NCI-H524 treated with DMSO at 0.1 percent for 48 hours (cell line): ENCODE results near the gene ATF6.
"Not testable (repeated sequence)": the region's sequence is repeated elsewhere in the genome, so short reads cannot be mapped to it uniquely, and the experiment has no call there.

ENCODE experiments used
- DNase-seq: peaks from one replicate; lab custom pipeline; 2025; lab: John Stamatoyannopoulos, UW

Gene ATF6

DNA sequence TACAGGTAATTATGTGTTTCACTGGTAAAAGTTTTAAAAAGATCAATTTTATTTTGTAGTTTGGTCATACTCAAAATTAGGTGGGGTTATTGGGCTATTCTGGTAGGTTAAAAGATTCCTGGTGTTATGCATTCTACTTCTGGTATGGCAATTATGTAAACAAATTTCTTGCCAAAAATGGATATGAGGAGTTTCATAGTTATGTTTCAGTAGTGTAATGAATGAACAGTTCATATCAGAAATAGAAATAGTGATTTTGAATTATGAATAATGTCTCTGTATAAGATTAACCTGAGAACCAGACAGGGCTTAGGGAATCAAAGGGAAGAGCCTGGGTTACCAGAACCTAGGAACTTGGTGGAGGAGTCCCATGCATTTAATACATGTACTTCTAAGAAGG is 15.9 kb downstream of the ATF6 start:
- DNase-seq, result no peak

DNA sequence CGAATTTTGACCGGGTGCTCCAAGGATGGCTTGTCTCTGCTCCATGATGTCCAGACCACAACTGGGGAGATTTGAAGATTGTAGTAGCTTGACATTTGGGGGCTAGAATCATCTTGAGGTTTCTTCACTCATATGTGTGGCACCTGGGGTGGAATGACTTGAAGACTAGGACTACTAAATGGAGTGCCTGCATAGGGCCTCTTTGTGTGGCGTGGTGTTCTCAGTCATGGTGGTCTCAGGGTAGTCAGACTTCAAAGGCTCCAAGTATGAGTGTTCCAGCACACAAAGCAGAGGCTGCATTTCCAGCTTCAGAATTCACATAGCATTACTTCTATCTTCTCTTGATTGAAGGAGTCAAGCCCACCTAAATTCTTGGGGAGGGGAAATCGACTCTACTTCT is 16.8 kb downstream of the ATF6 start:
- DNase-seq, result no peak

DNA sequence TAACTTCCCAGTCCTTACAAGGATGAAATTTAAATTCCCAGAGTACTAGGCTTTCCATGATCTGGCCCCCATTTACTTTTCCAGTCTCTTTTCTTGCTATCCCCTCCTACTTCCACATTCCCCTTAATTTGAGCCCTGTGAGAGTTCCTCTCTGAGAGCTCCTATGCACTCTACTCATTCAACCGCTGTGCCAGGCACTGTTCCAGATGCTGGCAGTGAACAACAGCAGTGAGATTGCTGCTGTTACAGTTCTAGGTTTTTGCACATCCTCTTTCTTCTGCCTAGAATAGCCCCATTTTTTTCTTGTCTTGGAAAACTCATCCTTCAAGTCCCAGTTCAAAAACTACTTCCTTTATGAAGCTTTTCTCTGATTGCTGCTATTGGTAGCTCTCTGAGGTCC is 18.8 kb downstream of the ATF6 start:
- no peak for DNase-seq

DNA sequence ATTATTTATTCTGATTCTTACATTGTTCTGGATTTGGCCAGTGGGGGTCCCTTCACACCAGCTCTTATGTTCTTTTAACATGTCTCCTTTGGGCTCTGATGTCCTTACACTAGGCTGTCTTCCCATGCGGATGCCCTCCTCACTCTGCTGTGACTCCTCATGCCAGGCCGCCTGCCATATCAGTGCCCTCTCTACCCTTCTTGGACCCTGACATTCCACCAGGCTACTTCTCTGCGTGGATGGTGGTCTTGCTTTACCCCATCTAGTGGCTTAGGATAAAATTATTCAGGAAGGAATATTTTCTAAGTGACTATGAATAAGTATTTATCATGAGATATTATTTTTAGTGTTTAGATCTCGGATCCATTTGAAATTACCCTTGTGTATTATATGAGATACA is 21.2 kb downstream of the ATF6 start:
- DNase-seq, result no peak

DNA sequence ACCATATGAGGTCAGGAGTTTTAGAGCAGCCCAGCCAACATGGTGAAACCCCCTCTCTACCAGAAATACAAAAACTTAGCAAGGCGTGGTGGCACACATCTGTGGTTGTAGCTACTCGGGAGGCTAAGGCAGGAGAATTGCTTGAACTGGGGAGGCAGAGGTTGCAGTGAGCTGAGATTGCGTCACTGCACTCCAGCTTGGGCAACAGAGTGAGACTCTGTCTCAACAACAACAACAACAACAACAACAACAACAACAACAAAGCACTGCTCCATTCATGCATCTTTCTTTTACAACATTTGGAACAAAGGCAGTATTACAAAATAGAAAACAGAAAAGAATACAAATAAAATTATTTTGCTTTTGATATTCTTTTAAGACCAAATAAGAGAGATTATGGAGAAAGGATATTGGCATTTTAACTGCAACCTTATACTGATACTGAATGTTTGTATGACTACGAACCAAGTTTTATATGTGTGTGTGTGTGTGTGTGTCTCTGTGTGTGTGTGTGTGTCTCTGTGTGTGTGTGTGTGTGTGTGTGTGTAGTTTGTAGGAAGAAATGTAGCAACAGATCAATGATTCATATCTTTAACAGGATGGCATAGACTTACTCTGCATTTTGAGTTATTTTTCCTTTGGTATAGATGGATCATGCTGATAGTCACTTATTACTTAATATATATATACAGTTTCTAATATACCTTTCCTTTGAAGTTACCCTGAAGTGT is 24.6 kb downstream of the ATF6 start:
- DNase-seq, result no peak

DNA sequence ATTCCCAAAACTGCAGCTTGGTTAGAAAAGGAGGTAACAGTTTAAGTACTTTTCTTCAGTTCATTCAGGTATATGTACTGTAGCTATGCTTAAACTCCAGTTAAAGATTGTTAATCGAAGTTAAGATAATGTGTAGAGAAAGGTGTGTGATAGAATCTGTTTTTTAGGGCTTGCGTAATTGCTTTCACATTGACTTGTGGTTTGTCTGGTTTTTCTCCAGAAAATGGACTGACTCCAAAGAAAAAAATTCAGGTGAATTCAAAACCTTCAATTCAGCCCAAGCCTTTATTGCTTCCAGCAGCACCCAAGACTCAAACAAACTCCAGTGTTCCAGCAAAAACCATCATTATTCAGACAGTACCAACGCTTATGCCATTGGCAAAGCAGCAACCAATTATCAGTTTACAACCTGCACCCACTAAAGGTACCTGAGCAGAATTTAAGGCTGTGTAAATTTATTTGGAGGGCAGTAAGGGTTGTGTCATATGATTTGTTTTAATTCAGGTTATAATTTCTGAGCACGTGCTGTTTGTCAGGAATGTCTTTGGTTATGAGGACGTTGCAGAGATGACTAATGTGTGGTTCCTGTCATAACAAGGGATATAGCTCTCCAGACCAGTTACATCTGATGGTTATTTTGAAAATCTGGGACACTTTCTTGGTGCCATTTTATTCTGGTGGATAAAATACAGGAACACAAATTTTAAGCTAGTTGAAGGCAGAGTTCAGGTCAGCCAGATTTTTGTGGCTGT is 26.0 kb downstream of the ATF6 start:
- no peak for DNase-seq

DNA sequence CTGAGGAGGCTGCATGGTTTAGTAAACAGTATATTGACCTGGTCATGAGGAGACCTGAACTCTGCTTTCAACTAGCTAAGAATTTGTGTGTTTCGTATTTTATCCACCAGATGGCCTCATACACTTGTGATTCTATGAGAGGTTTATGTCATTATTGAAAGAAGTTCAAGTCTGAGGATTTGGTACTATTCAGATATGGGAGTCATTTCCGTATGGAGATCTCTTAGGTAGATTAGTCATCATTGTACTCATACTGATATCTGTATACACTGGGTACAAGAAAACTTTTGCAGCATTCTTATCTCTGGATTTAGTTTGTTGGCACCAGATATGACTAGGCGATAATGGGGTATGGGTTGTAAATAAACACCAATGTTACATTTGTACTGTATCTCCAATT is 26.6 kb downstream of the ATF6 start:
- peak; percentile 17 for DNase-seq

DNA sequence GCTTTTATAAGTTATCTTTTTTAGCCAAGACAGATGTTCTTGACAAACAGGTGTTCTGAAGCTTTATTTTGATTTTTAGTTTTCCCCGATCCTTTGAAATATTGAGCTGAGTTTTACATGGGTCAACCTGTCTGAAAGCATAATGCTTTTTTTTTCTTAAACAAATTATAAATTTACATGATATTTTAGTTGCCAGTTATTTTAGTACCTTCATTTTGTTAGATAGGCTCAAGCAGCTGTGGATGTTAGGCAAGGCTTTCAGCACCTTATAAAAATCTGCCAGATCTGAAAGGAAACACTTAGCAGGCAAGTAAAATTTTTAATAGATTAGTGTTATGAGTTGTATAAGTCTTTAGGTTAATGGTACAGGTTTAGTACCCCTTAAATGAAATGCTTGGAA is 33.7 kb downstream of the ATF6 start:
- no peak for DNase-seq

DNA sequence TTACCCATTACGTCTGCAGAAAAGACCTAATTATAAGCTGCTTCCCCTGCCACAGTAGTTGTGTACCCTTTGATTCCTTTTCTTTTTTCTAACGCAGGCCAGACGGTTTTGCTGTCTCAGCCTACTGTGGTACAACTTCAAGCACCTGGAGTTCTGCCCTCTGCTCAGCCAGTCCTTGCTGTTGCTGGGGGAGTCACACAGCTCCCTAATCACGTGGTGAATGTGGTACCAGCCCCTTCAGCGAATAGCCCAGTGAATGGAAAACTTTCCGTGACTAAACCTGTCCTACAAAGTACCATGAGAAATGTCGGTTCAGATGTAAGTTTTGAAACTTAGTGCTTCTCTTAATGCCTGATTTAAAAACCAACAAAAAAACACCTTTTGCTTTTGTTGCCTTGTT is 35.8 kb downstream of the ATF6 start:
- DNase-seq, result no peak

DNA sequence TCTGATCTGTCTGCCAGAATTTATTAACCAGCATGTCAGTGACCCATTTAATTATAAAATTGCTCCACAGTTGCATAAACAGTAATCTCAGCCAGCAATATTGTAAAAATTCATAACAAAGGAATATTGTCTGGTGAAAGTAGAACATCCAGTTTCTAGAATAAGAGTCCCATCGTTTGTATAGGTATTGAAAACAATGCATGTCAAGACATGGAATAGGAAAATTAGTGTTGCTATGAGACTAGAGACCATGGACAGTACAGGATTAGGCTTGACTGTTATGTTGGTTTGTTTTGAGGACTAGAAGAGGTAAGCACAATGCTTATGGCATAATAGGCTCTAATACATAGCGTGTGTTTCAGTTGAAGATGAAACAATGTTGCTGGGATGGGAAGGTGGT is 37.1 kb downstream of the ATF6 start:
- no peak for DNase-seq

DNA sequence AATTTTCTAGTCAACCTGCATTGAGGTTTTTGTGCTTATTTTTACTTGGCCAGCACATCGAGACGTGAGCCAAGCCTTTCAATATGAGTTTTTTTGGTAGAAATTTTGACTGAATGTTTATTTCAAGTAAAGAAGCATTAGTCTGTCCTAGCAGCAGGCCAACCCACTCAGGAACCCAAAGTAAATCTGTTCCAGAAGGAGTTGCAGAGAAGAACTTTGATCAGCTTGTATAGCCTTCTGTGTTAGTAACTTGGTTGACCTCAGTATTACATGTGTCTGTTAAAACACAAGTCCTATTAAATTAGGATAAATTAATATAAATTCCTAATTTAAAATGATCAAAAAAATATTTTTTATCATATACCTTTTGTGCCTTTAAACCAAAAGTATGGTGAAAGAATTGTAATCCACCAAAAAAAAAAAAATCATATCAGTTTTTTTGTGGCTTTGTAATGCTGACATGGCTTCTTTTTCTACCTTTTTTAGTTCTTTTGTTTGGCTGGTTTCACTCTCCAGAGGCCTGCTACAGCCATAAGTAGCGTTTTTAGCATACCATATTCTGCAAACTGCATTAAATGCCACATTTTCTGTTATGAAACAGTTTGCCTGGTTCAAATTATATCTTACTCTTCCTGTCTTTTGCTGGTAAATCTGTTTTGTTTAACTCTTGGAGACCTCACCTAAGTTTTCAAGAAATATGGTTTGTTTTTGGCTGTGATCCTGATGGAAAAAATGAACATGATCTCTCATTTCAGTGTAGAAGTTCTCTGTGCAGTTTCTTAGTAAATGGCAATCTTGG is 39.5 kb downstream of the ATF6 start:
- DNase-seq, result no peak

DNA sequence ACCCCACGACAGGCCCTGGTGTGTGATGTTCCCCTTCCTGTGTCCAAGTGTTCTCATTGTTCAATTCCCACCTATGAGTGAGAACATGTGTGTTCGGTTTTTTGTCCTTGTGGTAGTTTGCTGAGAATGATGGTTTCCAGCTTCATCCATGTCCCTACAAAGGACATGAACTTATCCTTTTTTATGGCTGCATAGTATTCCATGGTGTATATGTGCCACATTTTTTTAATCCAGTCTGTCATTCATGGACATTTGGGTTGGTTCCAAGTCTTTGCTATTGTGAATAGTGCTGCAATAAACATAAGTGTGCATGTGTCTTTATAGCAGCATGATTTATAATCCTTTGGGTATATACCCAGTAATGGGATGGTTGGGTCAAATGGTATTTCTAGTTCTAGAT is 43.1 kb downstream of the ATF6 start:
- DNase-seq, result not testable (repeated sequence)

DNA sequence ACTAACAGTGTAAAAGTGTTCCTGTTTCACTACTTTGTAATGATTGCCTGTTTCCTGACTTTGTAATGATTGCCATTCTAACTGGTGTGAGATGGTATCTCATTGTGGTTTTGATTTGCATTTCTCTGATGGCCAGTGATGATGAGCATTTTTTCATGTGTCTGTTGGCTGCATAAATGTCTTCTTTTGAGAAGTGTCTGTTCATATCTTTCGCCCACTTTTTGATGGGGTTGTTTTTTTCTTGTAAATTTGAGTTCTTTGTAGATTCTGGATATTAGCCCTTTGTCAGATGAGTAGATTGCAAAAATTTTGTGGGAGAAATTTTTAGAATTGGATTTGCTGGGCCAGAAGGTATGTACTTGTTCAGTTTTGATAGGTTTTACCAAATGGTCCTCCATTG is 43.5 kb downstream of the ATF6 start:
- not testable (repeated sequence) for DNase-seq

DNA sequence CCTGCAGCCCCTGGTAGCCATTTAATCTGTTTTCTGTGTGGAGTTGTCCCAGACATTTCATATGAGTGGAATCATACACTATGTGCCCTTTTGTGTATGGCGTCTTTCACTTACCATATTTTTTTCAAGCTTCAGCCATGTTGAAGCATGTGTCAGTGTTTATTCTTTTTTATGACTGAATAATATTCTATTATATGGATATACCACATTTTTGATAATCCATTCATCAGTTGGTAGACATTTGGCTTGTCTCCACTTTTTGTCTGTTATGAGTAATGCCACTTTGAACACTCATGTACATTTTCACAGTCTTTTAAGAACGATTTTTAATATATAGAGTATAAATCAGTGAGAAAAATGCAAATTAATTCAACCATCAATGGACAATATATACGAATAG is 44.7 kb downstream of the ATF6 start:
- no peak for DNase-seq

DNA sequence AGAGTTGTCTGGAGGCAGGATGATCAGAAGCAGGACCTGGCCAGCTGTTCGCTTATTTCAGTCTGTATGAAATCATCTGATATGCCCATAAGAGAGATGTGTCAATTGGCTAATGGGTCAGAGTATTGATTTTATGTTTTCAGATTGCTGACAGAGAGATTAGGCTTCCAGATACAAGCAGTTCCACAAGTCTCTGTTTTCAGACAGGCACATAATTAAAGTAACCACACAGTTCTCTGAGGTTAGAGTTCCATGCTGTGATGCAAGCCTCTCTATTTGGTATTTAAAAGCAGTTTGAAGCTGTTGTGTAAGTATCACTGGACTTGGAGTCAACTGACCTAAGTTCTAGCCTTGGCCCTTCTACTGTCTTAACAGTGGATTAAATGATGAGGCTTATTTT is 50.1 kb downstream of the ATF6 start:
- DNase-seq, result no peak

DNA sequence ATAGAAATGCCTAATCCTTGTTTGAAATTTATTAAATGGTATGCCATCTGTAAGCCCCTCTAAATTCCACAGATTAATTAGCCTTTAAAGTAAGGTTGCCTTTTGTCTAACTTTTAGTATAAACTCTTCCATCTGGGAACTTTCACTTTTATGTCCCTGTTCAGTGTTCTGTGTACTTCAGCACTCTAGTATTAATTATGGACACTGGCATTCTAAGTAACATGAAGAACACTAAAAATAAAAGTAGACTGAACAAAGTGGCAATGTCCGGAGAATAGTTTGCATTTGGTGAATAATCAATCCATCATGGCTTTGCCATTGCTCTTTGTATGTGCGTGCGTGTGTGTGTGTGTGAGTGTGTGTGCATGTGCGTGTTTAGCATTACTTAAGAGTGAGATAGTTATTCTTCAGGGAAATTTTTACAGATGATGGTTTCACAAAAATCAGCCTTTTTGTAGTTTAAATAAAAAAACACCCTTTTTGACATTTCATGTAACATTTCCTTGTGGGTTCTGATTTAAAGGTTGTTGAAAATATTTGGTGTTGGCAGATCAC is 51.1 kb downstream of the ATF6 start:
- DNase-seq, result no peak

DNA sequence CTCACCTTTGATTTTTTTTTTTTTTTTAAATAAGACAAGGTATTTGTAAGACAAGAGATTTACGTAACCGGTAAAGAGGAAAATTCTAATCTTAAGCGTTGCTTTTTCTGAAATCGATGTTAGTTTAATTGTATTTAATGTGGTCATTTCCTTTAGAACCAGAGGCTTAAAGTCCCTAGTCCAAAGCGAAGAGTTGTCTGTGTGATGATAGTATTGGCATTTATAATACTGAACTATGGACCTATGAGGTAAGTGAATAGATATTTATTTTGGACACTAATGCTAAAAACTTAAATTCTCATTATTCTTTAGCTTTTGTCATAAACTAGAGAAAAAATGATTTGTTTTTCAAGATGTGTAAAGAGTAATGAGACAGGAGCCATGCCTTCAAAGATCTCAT is 54.8 kb downstream of the ATF6 start:
- no peak for DNase-seq

DNA sequence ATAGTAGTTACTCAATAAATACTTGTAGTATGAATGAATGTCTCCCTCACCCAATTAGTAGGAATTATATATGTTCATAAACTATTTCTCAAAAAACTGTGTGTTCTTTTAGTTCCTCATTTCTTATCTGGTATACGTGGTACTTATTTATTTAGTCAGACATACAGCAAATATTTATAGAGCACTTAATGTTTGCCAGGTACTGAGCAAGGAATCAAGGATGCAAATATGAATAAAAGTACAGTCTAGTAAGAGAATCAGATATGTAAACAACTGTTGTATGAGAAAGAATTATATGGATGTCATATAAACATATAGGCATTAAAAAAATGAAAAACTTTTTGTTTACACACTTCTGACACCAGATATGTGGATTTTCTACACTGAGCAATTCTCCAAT is 58.5 kb downstream of the ATF6 start:
- DNase-seq, result no peak

DNA sequence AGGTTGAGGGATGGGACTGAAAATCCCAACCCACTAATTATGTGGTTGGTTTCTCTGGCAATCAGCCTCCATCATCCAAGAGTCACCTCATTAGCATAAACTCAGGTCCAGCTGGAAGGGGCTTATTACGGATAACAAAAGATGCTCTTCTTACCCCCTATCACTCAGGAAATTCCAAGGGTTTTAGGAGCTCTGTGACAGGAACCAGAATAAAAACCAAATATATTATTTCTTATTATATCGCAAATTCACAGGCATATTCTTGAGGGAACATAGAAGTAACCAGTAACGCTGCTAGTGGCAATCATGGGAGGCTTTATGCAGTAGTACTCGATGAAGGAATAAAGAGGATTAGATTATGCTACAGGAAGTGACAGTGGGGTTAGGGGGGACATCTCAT is 59.7 kb downstream of the ATF6 start:
- DNase-seq, result no peak

DNA sequence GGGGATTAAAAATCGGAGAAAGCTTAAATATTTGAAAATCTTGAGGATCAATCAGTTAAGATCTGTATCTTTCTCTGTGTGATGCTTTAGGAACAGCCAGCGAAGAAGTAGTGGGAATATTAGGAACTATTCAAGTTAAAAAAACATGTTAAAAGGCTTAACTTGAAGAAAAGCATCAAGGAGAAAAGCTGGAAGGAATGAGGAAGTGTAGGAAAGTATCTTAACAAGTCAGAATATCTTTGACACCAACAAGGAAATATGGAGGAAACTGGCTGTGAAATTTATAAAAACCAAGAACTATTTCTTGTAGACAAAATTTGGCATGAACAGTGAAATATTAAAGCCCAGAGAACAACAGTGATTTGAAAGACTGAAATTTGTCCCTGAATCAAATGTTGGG is 60.4 kb downstream of the ATF6 start:
- no peak for DNase-seq

DNA sequence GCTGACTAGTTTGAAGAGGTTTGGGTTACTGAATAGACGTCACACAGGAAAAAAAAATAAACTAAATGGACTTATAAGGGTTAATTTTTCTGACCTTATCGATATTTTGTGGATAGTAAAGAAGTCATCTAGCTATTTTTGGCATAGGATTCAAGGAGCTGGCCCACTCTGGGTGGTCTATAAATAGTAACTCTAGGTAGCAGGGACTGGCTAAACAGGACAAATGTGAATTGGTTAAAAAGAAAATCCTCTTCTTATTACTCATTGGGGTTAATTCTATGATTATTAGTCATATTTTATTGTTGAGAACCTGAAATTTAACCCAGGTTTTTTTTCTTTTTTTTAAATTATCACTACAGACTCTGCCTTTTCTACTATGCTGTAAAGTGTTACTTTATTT is 61.7 kb downstream of the ATF6 start:
- no peak for DNase-seq

DNA sequence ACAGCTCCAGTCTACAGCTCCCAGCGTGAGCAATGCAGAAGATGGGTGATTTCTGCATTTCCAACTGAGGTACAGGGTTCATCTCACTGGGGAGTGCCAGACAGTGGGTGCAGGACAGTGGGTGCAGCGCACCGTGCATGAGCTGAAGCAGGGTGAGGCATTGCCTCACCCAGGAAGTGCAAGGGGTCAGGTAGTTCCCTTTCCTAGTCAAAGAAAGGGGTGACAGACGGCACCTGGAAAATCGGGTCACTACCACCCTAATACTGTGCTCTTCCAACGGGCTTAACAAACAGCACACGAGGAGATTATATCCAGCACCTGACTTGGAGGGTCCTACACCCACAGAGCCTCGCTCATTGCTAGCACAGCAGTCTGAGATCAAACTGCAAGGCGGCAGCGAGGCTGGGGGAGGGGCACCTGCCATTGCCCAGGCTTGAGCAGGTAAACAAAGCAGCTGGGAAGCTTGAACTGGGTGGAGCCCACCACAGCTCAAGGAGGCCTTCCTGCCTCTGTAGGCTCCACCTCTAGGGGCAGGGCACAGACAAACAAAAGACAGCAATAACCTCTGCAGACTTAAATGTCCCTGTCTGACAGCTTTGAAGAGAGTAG is 66.3 kb downstream of the ATF6 start:
- not testable (repeated sequence) for DNase-seq
